Measurements from ENCODE around the gene KDM6B.

KDM6B gene

DNA sequence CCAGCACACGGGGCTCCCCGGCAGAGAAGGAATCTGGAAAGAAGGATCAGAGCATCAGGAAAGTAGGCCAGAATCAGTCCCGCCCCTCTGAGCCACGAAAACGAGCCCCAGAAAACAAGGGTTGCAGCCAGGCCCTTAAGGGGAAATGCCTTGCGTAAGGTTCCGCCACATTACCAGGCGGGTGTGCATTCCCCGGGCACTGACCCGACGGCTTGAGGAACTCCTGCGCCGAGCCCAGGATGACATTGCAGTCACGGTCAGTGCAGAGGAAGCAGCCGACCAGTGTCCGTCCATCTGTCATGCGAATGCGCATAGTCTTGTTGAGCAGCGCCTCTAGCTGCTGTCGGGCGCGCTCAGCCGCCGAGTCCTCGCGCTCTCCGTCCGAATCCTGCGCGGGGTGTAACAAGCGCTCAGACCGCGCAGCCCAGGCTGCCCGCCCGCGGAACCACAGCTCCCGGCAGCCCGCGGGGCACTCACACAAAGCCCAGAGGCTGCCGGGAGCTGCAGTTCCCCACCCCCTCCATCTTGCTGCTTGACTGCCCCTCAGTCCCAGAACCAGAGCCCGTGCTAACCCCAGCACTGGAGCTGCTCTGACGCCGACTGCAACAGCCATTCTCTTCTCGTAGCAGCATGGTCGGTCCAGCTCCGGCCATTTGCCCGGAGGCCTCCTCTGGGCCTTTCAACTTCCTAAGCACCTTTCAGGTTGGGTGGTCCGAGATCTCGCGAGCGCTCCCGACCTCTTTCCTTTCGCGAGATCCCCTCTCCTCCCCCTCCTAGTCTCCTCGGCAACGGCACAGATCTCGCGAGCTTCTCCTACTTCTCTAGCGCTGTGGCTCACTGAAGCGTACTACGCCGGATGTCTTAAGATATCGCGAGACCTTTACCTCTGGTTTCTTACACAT is 23.0 kb downstream of the KDM6B start, which contains the start of gene NAA38 (continued):
- TF ChIP-seq, protein P1, sequence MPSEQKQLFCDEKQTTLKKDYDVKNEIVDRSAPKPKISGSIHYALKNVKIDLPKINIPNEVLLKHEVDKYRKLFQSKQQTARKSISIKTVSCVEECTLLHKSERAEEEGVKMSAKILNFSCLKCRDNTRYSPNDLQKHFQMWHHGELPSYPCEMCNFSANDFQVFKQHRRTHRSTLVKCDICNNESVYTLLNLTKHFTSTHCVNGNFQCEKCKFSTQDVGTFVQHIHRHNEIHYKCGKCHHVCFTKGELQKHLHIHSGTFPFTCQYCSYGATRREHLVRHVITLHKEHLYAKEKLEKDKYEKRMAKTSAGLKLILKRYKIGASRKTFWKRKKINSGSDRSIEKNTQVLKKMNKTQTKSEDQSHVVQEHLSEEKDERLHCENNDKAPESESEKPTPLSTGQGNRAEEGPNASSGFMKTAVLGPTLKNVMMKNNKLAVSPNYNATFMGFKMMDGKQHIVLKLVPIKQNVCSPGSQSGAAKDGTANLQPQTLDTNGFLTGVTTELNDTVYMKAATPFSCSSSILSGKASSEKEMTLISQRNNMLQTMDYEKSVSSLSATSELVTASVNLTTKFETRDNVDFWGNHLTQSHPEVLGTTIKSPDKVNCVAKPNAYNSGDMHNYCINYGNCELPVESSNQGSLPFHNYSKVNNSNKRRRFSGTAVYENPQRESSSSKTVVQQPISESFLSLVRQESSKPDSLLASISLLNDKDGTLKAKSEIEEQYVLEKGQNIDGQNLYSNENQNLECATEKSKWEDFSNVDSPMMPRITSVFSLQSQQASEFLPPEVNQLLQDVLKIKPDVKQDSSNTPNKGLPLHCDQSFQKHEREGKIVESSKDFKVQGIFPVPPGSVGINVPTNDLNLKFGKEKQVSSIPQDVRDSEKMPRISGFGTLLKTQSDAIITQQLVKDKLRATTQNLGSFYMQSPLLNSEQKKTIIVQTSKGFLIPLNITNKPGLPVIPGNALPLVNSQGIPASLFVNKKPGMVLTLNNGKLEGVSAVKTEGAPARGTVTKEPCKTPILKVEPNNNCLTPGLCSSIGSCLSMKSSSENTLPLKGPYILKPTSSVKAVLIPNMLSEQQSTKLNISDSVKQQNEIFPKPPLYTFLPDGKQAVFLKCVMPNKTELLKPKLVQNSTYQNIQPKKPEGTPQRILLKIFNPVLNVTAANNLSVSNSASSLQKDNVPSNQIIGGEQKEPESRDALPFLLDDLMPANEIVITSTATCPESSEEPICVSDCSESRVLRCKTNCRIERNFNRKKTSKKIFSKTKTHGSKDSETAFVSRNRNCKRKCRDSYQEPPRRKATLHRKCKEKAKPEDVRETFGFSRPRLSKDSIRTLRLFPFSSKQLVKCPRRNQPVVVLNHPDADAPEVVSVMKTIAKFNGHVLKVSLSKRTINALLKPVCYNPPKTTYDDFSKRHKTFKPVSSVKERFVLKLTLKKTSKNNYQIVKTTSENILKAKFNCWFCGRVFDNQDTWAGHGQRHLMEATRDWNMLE (tag by site-specific recombination; conservative IDR thresholded peaks at IDR 0.05; ENCODE audit: low read depth) = peak; percentile 15; the same call in 1 of the 2 replicates
- TF ChIP-seq ZNF239 (tag by site-specific recombination; IDR thresholded peaks at IDR 0.05) (no peak), ZNF426 (tag by site-specific recombination; IDR thresholded peaks at IDR 0.05) (no peak), ZNF157 (tag by site-specific recombination; IDR thresholded peaks at IDR 0.05) (no peak), ZNF146 (tag by site-specific recombination; IDR thresholded peaks at IDR 0.05) (peak; percentile 2; the same call in 1 of the 2 replicates), MYNN (tag by site-specific recombination; IDR thresholded peaks at IDR 0.05; ENCODE audit: borderline replicate concordance) (peak; percentile 47; the same call in 1 of the 2 replicates), ZBTB20 (tag by site-specific recombination; IDR thresholded peaks at IDR 0.05) (peak; percentile 93), ZFP37 (tag by site-specific recombination; IDR thresholded peaks at IDR 0.05) (no peak), OSR2 (tag by site-specific recombination; IDR thresholded peaks at IDR 0.05) (no peak), ZNF2 (tag by site-specific recombination; IDR thresholded peaks at IDR 0.05) (peak; percentile 92), ZNF629 (tag by site-specific recombination; IDR thresholded peaks at IDR 0.05) (peak; percentile 43; the same call in 1 of the 2 replicates), ZNF324 (tag by site-specific recombination; IDR thresholded peaks at IDR 0.05) (0 out of 2 replicates have a peak, but pooled peaks have one; percentile 42), ZNF600 (tag by site-specific recombination; IDR thresholded peaks at IDR 0.05) (peak; percentile 99), ZNF501 (tag by site-specific recombination; IDR thresholded peaks at IDR 0.05) (no peak), ZEB2 (tag by site-specific recombination; IDR thresholded peaks at IDR 0.05) (peak; percentile 64; the same call in 1 of the 2 replicates), ZFP69B (tag by site-specific recombination; IDR thresholded peaks at IDR 0.05) (peak; percentile 3; the same call in 1 of the 2 replicates), ZBTB17 (tag by site-specific recombination; IDR thresholded peaks at IDR 0.05) (peak; percentile 92), SP7 (tag by site-specific recombination; IDR thresholded peaks at IDR 0.05) (peak; percentile 55; the same call in 1 of the 2 replicates)
- TF ChIP-seq, protein P2, sequence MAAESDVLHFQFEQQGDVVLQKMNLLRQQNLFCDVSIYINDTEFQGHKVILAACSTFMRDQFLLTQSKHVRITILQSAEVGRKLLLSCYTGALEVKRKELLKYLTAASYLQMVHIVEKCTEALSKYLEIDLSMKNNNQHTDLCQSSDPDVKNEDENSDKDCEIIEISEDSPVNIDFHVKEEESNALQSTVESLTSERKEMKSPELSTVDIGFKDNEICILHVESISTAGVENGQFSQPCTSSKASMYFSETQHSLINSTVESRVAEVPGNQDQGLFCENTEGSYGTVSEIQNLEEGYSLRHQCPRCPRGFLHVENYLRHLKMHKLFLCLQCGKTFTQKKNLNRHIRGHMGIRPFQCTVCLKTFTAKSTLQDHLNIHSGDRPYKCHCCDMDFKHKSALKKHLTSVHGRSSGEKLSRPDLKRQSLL (tag by site-specific recombination; IDR thresholded peaks at IDR 0.05) = peak; percentile 35
- TF ChIP-seq, protein P3, sequence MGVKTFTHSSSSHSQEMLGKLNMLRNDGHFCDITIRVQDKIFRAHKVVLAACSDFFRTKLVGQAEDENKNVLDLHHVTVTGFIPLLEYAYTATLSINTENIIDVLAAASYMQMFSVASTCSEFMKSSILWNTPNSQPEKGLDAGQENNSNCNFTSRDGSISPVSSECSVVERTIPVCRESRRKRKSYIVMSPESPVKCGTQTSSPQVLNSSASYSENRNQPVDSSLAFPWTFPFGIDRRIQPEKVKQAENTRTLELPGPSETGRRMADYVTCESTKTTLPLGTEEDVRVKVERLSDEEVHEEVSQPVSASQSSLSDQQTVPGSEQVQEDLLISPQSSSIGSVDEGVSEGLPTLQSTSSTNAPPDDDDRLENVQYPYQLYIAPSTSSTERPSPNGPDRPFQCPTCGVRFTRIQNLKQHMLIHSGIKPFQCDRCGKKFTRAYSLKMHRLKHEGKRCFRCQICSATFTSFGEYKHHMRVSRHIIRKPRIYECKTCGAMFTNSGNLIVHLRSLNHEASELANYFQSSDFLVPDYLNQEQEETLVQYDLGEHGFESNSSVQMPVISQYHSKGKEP (tag by site-specific recombination; IDR thresholded peaks at IDR 0.05) = peak; percentile 43; the same call in 1 of the 2 replicates
- TF ChIP-seq, protein P4, sequence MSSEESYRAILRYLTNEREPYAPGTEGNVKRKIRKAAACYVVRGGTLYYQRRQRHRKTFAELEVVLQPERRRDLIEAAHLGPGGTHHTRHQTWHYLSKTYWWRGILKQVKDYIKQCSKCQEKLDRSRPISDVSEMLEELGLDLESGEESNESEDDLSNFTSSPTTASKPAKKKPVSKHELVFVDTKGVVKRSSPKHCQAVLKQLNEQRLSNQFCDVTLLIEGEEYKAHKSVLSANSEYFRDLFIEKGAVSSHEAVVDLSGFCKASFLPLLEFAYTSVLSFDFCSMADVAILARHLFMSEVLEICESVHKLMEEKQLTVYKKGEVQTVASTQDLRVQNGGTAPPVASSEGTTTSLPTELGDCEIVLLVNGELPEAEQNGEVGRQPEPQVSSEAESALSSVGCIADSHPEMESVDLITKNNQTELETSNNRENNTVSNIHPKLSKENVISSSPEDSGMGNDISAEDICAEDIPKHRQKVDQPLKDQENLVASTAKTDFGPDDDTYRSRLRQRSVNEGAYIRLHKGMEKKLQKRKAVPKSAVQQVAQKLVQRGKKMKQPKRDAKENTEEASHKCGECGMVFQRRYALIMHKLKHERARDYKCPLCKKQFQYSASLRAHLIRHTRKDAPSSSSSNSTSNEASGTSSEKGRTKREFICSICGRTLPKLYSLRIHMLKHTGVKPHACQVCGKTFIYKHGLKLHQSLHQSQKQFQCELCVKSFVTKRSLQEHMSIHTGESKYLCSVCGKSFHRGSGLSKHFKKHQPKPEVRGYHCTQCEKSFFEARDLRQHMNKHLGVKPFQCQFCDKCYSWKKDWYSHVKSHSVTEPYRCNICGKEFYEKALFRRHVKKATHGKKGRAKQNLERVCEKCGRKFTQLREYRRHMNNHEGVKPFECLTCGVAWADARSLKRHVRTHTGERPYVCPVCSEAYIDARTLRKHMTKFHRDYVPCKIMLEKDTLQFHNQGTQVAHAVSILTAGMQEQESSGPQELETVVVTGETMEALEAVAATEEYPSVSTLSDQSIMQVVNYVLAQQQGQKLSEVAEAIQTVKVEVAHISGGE (tag by site-specific recombination; conservative IDR thresholded peaks at IDR 0.05; ENCODE audit: low read depth) = 0 out of 2 replicates have a peak, but pooled peaks have one; percentile 30
- TF ChIP-seq, protein P5, sequence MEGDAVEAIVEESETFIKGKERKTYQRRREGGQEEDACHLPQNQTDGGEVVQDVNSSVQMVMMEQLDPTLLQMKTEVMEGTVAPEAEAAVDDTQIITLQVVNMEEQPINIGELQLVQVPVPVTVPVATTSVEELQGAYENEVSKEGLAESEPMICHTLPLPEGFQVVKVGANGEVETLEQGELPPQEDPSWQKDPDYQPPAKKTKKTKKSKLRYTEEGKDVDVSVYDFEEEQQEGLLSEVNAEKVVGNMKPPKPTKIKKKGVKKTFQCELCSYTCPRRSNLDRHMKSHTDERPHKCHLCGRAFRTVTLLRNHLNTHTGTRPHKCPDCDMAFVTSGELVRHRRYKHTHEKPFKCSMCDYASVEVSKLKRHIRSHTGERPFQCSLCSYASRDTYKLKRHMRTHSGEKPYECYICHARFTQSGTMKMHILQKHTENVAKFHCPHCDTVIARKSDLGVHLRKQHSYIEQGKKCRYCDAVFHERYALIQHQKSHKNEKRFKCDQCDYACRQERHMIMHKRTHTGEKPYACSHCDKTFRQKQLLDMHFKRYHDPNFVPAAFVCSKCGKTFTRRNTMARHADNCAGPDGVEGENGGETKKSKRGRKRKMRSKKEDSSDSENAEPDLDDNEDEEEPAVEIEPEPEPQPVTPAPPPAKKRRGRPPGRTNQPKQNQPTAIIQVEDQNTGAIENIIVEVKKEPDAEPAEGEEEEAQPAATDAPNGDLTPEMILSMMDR (tag by site-specific recombination; IDR thresholded peaks at IDR 0.05) = peak; percentile 97
- TF ChIP-seq, protein P6, sequence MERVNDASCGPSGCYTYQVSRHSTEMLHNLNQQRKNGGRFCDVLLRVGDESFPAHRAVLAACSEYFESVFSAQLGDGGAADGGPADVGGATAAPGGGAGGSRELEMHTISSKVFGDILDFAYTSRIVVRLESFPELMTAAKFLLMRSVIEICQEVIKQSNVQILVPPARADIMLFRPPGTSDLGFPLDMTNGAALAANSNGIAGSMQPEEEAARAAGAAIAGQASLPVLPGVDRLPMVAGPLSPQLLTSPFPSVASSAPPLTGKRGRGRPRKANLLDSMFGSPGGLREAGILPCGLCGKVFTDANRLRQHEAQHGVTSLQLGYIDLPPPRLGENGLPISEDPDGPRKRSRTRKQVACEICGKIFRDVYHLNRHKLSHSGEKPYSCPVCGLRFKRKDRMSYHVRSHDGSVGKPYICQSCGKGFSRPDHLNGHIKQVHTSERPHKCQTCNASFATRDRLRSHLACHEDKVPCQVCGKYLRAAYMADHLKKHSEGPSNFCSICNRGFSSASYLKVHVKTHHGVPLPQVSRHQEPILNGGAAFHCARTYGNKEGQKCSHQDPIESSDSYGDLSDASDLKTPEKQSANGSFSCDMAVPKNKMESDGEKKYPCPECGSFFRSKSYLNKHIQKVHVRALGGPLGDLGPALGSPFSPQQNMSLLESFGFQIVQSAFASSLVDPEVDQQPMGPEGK (tag by site-specific recombination; IDR thresholded peaks at IDR 0.05) = peak; percentile 62; the same call in 1 of the 2 replicates
